DOHH2 (cell line): ENCODE data around the gene SPACA9.

ENCODE experiments used
- H3F3A ChIP-seq: fragments of 200-600 bp; sonication (generic), shearing (Covaris generic); 2 replicates; pipeline ENCODE4 v1.6.0; 2016; ENCODE audit warnings: antibody characterized with exemption, mild to moderate bottlenecking; ENCODE audit not compliant: control insufficient read depth, insufficient read depth
- H3K27ac ChIP-seq: fragments of 200-600 bp; sonication (generic); 2 replicates; pipeline ENCODE4 v1.5.1; 2014; ENCODE audit warnings: low read depth, mild to moderate bottlenecking, low read length, moderate library complexity
- H3K27me3 ChIP-seq: fragments of 200-600 bp; sonication (generic); 2 replicates; pipeline ENCODE4 v1.6.1; 2014; ENCODE audit warnings: mild to moderate bottlenecking, low read length, mixed read lengths; ENCODE audit not compliant: control insufficient read depth
- H3K36me3 ChIP-seq: fragments of 200-600 bp; sonication (generic); 2 replicates; pipeline ENCODE4 v1.6.1; 2014; ENCODE audit warnings: mild to moderate bottlenecking, low read length, moderate library complexity, mixed read lengths; ENCODE audit not compliant: control insufficient read depth
- H3K4me1 ChIP-seq: fragments of 200-600 bp; sonication (generic); 2 replicates; pipeline ENCODE4 v1.6.1; 2014; ENCODE audit warnings: mild to moderate bottlenecking, low read length, mixed read lengths; ENCODE audit not compliant: control insufficient read depth
- H3K4me2 ChIP-seq: fragments of 200-600 bp; sonication (generic); 2 replicates; pipeline ENCODE4 v1.6.0; 2014; ENCODE audit warnings: mild to moderate bottlenecking, low read length, moderate library complexity
- H3K4me3 ChIP-seq: fragments of 200-600 bp; sonication (generic); 2 replicates; pipeline ENCODE4 v1.5.1; 2014; ENCODE audit warnings: mild to moderate bottlenecking, low read length, mixed read lengths
- H3K79me2 ChIP-seq: fragments of 200-600 bp; sonication (generic); 2 replicates; pipeline ENCODE4 v1.6.1; 2014; ENCODE audit warnings: mild to moderate bottlenecking, low read length, mixed read lengths; ENCODE audit not compliant: control insufficient read depth
- H3K9me2 ChIP-seq: fragments of 200-600 bp; sonication (generic); replicated peaks from 2 replicates; pipeline ENCODE4 v1.6.1; 2014; ENCODE audit warnings: mild to moderate bottlenecking, low read length, mixed read lengths; ENCODE audit not compliant: control insufficient read depth
- H3K9me3 ChIP-seq: fragments of 200-600 bp; sonication (generic); 2 replicates; pipeline ENCODE4 v1.6.1; 2014; ENCODE audit warnings: antibody characterized with exemption, low read length, mixed read lengths; ENCODE audit not compliant: control insufficient read depth, insufficient read depth
- H4K20me1 ChIP-seq: fragments of 200-600 bp; sonication (generic); 2 replicates; pipeline ENCODE4 v1.6.0; 2014; ENCODE audit warnings: low read depth, mild to moderate bottlenecking, antibody characterized with exemption, low read length, moderate library complexity; ENCODE audit not compliant: control insufficient read depth, insufficient read depth
- CTCF ChIP-seq: fragments of 200-600 bp; sonication (generic); IDR thresholded peaks from one replicate; pipeline ENCODE4 v1.5.1; 2014; ENCODE audit warnings: antibody characterized with exemption, mild to moderate bottlenecking, low read depth, low read length; ENCODE audit not compliant: poor library complexity, severe bottlenecking
- EZH2phosphoT487 ChIP-seq: fragments of 200-600 bp; sonication (generic); IDR thresholded peaks from 2 replicates; pipeline ENCODE4 v1.6.1; 2017; ENCODE audit warnings: borderline replicate concordance, mild to moderate bottlenecking, antibody characterized with exemption, low read length, moderate library complexity, mixed read lengths

Gene SPACA9

DNA sequence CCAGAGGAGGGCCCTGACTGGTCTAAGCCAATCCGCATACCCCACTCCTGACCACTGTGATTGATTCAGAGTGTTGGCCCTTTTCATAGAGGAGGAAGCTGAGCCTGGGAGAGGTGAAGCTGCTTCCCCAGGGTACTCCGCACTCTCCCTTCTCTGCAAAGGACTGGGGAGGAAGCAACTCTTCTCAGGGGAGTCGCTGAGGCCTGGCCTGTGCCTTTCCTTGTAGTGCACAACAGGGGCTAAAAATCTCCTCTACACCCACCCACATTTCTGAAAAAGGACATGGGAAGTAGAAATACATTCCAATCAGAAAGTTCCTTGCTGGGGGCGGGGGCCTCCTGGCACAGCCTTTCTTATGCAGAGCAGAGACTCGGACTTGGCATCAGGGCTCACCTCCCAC lies 22.8 kb upstream of the SPACA9 start:
- peaks cover 3% of the 10 kb centered on the region; the same call in 1 of the 2 replicates for H3K27me3 ChIP-seq
- H3K27ac ChIP-seq: no peak overlapping the region
- no peak overlapping the region for H3K4me2 ChIP-seq
- H3K9me3 ChIP-seq: no peaks in the 10 kb centered on the region
- H3K4me1 ChIP-seq: peaks cover 5% of the 10 kb centered on the region; the same call in 1 of the 2 replicates
- H4K20me1 ChIP-seq: no peaks in the 10 kb centered on the region
- H3K79me2 ChIP-seq: no peaks in the 10 kb centered on the region
- no peaks in the 10 kb centered on the region for H3F3A ChIP-seq
- H3K9me2 ChIP-seq: no peaks in the 10 kb centered on the region
- TF ChIP-seq CTCF (no peak), EZH2phosphoT487 (no peak)
- no peak overlapping the region for H3K4me3 ChIP-seq
- H3K36me3 ChIP-seq: no peaks in the 10 kb centered on the region

- Histone ChIP-seq H3K27me3 (peaks cover 3% of the 10 kb centered on the region; the same call in 1 of the 2 replicates), H3K36me3 (no peaks in the 10 kb centered on the region), H3K9me2 (no peaks in the 10 kb centered on the region), H3K4me1 (no peaks in the 10 kb centered on the region), H3K79me2 (no peaks in the 10 kb centered on the region), H3K27ac (no peak overlapping the region), H3F3A (no peaks in the 10 kb centered on the region), H3K4me2 (no peak overlapping the region), H4K20me1 (no peaks in the 10 kb centered on the region), H3K4me3 (no peak overlapping the region), H3K9me3 (no peaks in the 10 kb centered on the region)
- TF ChIP-seq CTCF (no peak), EZH2phosphoT487 (no peak)
Observed at GRCh38 chr9:132857031-132857430, 21.7 kb upstream of the SPACA9 start.

GRCh38 chr9:132857616-132858342 lies 20.9 kb upstream of the SPACA9 start:
- no peaks in the 10 kb centered on the region for H3K4me1 ChIP-seq
- H3K79me2 ChIP-seq: no peaks in the 10 kb centered on the region
- H3K4me2 ChIP-seq: no peak overlapping the region
- H3K27ac ChIP-seq: no peak overlapping the region
- peak; percentile 55 for TF ChIP-seq CTCF
- no peak for TF ChIP-seq EZH2phosphoT487
- H3F3A ChIP-seq: no peaks in the 10 kb centered on the region
- no peaks in the 10 kb centered on the region for H3K9me2 ChIP-seq
- H3K9me3 ChIP-seq: no peaks in the 10 kb centered on the region
- no peak overlapping the region for H3K4me3 ChIP-seq
- no peaks in the 10 kb centered on the region for H3K36me3 ChIP-seq
- peaks cover 3% of the 10 kb centered on the region; the same call in 1 of the 2 replicates for H3K27me3 ChIP-seq
- H4K20me1 ChIP-seq: no peaks in the 10 kb centered on the region
